ENCODE measurements around the gene TSHZ3. TPM values are rescaled to one million over a fixed set of nuclear protein-coding genes. Genes with fewer than 3 reads are reported as not detected.

Gene TSHZ3
- total and polyA plus RNA-seq, 9 of the 15 experiments (the other 6 are each of a cell fraction or from before 2014, with no cell fraction given): 0.03 to 0.13 (median 0.05) TPM; not detected in 5

GRCh38 chr19:31372246-31372781 is 23.1 kb upstream of the TSHZ3 start:
- Histone ChIP-seq H2AFZ (ENCODE audit: low read depth, low read length) (no peak overlapping the region), H3K9me3 (replicated peaks; ENCODE audit: control insufficient read depth, insufficient read depth, low read depth, low read length) (no peaks in the 10 kb centered on the region), H3K9me1 (ENCODE audit: control insufficient read depth, insufficient read depth, low read length) (no peaks in the 10 kb centered on the region), H3K4me2 (ENCODE audit: insufficient read depth, low read length) (no peak overlapping the region), H3K79me2 (ENCODE audit: control insufficient read depth, insufficient read depth, low read length) (no peaks in the 10 kb centered on the region), H3K4me3 (no peak overlapping the region), H4K20me1 (replicated peaks; ENCODE audit: control insufficient read depth, insufficient read depth, low read length) (no peaks in the 10 kb centered on the region), H3K27ac (ENCODE audit: extremely low read depth, low read depth, low read length) (no peak overlapping the region), H3K36me3 (ENCODE audit: control insufficient read depth, insufficient read depth, low read length) (no peaks in the 10 kb centered on the region), H3K4me1 (replicated peaks in 1 of 2; ENCODE audit: control insufficient read depth in 2 of 2, insufficient read depth in 2 of 2, low read length in 2 of 2) (no peaks in the 10 kb centered on the region), H3K9ac (ENCODE audit: insufficient read depth in 1 of 2, low read depth in 2 of 2, low read length in 2 of 2) (no peak overlapping the region), H3K27me3 (ENCODE audit: control insufficient read depth in 2 of 2, insufficient read depth in 2 of 2, low read length in 2 of 2) (no peaks in the 10 kb centered on the region; a peak in 1 of 5 replicates)
- in situ Hi-C loops (cut with MboI) (no loop called here), intact Hi-C loops (cut with micrococcal nuclease) (no loop called here)
- 0% methylated on average over 2 of the region's 2 CpGs for WGBS (ENCODE audit: insufficient coverage, low coverage, missing lambda C conversion rate)
- POLR2A ChIA-PET: no interaction called here
- FAIRE-seq (no peak), ATAC-seq (no peak), DNase-seq (ENCODE audit: extremely low read depth in 1 of 4, low spot score in 3 of 4) (no peak)
- no TSS peak for BruUV-seq (replicated peaks)
- CTCF ChIA-PET (ENCODE audit: low intra/inter-chr PET ratio): no interaction called here
- TF ChIP-seq CCNT2 (IDR thresholded peaks at IDR 0.05; ENCODE audit: borderline replicate concordance, extremely low read depth, insufficient read length, low read depth, low read length) (no peak), NFIX (CRISPR knock-in tag; IDR thresholded peaks at IDR 0.05; ENCODE audit: low read depth) (peak; percentile 62), NFIC (IDR thresholded peaks at IDR 0.05) (peak; percentile 80)

DNA sequence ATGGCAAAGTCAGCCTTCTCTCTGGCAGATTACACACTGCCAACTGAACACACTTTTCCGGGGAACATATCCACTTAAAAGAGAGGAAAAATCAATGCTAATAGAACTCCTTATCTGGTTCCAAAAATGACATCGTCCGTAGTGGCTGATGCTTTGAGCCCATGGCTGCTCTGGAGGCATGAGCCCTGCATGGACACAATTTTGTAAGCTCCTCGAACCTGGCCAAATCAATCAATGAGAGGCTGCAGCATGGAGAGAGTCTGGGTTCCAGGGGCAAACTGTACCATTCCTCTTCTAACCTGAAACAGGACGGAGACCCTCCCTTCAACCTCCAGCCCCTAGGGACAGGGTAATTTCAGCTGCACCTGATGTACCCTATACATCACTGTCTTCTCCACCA is 21.0 kb upstream of the TSHZ3 start:
- POLR2A ChIA-PET: no interaction called here
- ATAC-seq: no peak
- no peaks in the 10 kb centered on the region for H3K9me3 ChIP-seq (replicated peaks; ENCODE audit: control insufficient read depth, insufficient read depth, low read depth, low read length)
- no peak overlapping the region for H2AFZ ChIP-seq (ENCODE audit: low read depth, low read length)
- H3K9me1 ChIP-seq (ENCODE audit: control insufficient read depth, insufficient read depth, low read length): no peaks in the 10 kb centered on the region
- CTCF ChIA-PET (ENCODE audit: low intra/inter-chr PET ratio): no interaction called here
- H3K4me2 ChIP-seq (ENCODE audit: insufficient read depth, low read length): no peak overlapping the region
- H3K4me1 ChIP-seq (replicated peaks in 1 of 2; ENCODE audit: control insufficient read depth in 2 of 2, insufficient read depth in 2 of 2, low read length in 2 of 2): no peaks in the 10 kb centered on the region
- peaks cover 0 to 10% of the 10 kb centered on the region in 2 experiments; a peak in 1 of 5 replicates for H3K27me3 ChIP-seq (ENCODE audit: control insufficient read depth in 2 of 2, insufficient read depth in 2 of 2, low read length in 2 of 2)
- TF ChIP-seq POLR2AphosphoS2 (IDR thresholded peaks at IDR 0.05; ENCODE audit: low read length) (no peak), CEBPG (CRISPR knock-in tag; IDR thresholded peaks at IDR 0.05) (no peak), CEBPG (tag; conservative IDR thresholded peaks at IDR 0.05 in 1 of 2, IDR thresholded peaks at IDR 0.05 in 1 of 2) (no peak), NRF1 (conservative IDR thresholded peaks at IDR 0.05 in 1 of 2, IDR thresholded peaks at IDR 0.05 in 1 of 2) (no peak), ZNF586 (CRISPR knock-in tag; conservative IDR thresholded peaks at IDR 0.05) (no peak), DLX4 (CRISPR knock-in tag; IDR thresholded peaks at IDR 0.05) (no peak), BCOR (IDR thresholded peaks at IDR 0.05) (no peak)
- H3K4me3 ChIP-seq: no peak overlapping the region
- no peak overlapping the region for H3K9ac ChIP-seq (ENCODE audit: insufficient read depth in 1 of 2, low read depth in 2 of 2, low read length in 2 of 2)
- FAIRE-seq: no peak
- no peak overlapping the region for H3K27ac ChIP-seq (ENCODE audit: extremely low read depth, low read depth, low read length)
- H3K79me2 ChIP-seq (ENCODE audit: control insufficient read depth, insufficient read depth, low read length): no peaks in the 10 kb centered on the region
- H3K36me3 ChIP-seq (ENCODE audit: control insufficient read depth, insufficient read depth, low read length): no peaks in the 10 kb centered on the region
- H4K20me1 ChIP-seq (replicated peaks; ENCODE audit: control insufficient read depth, insufficient read depth, low read length): no peaks in the 10 kb centered on the region
- 0% methylated on average over 3 of the region's 5 CpGs for WGBS (ENCODE audit: insufficient coverage, low coverage, missing lambda C conversion rate)
- no peak for DNase-seq (ENCODE audit: extremely low read depth in 1 of 4, low spot score in 3 of 4)
- BruUV-seq (replicated peaks): no TSS peak
- intact Hi-C loops (cut with micrococcal nuclease): no loop called here
- in situ Hi-C loops (cut with MboI): no loop called here

All from K562 (cell line).